Endothelial cell of umbilical vein (primary cell): Measurements from ENCODE around the gene RLN1. TPM values are rescaled to one million over a fixed set of nuclear protein-coding genes. Genes with fewer than 3 reads are reported as not detected.
A peak's percentile ranks its signal among the peaks of the same experiment; 100 is the strongest.

ENCODE experiments used
- BruUV-seq: library from RNA; stranded (reverse); fragments of 400-500 nt; replicated peaks from 2 replicates; lab custom pipeline; 2021; lab: Mats Ljungman, UMichigan
- CTCF ChIA-PET: fragments of 300-600, 350-600 bp; sonication (Branson Sonifier 250); formaldehyde crosslinking; loops from one replicate; lab custom pipeline; 2021; ENCODE audit warnings: antibody characterized with exemption, inconsistent platforms; lab: Charles Lee
- POLR2A ChIA-PET: fragments of 300-600, 350-600 bp; sonication (Branson Sonifier 250); formaldehyde crosslinking; loops from one replicate; lab custom pipeline; 2021; ENCODE audit warnings: antibody characterized with exemption, inconsistent platforms; lab: Charles Lee
- DNase-seq: peaks from one replicate; pipeline ENCODE4 v3.0.0-alpha.2; 2011; ENCODE audit warnings: low read depth, low spot score
- FAIRE-seq: peaks from 2 replicates; lab custom pipeline; 2011; peaks lifted over from hg19 to GRCh38; lab: Jason Lieb, UNC
- H2AFZ ChIP-seq: 2 replicates; pipeline ENCODE4 v1.6.0; 2012; ENCODE audit warnings: low read depth, low read length, control low read depth, inconsistent platforms
- H3K27ac ChIP-seq: 2 replicates; pipeline ENCODE4 v1.5.1; 2011; ENCODE audit warnings: low read depth, mild to moderate bottlenecking, control low read depth, low read length, moderate library complexity; ENCODE audit not compliant: insufficient read depth
- H3K27me3 ChIP-seq, 2 experiments: 2 replicates each; pipeline versions ENCODE4 v1.6.0 to v1.6.1; 2011; ENCODE audit warnings: low read length in 2 of 2, mixed read lengths in 1 of 2; ENCODE audit not compliant: control insufficient read depth in 2 of 2, insufficient read depth in 2 of 2
- H3K36me3 ChIP-seq, 2 experiments: 2 replicates in 1 of 2; 3 replicates in 1 of 2; pipeline ENCODE4 v1.5.1; 2011; ENCODE audit warnings: low read length in 2 of 2, mild to moderate bottlenecking in 1 of 2, moderate library complexity in 1 of 2; ENCODE audit not compliant: control insufficient read depth in 2 of 2, insufficient read depth in 2 of 2; ENCODE audit errors: extremely low read depth in 1 of 2
- H3K4me1 ChIP-seq: 3 replicates; pipeline ENCODE4 v1.5.1; 2011; ENCODE audit warnings: mild to moderate bottlenecking, low read length; ENCODE audit not compliant: control insufficient read depth, insufficient read depth; ENCODE audit errors: extremely low read depth
- H3K4me2 ChIP-seq: 2 replicates; pipeline ENCODE4 v1.6.1; 2011; ENCODE audit warnings: low read length, control low read depth, mixed read lengths; ENCODE audit not compliant: insufficient read depth
- H3K4me3 ChIP-seq, 3 experiments: fragments of 200-600 bp in 1 of 3; sonication (generic), shearing (Covaris generic) in 1 of 3; replicated peaks in 1 of 3; 2 replicates each; pipeline ENCODE4 v1.5.1; 2011 to 2016; ENCODE audit warnings: control low read depth in 3 of 3, low read length in 3 of 3, mild to moderate bottlenecking in 2 of 3, inconsistent platforms in 1 of 3, low read depth in 1 of 3, moderate library complexity in 1 of 3; ENCODE audit not compliant: insufficient read depth in 1 of 3
- H3K79me2 ChIP-seq: 2 replicates; pipeline ENCODE4 v1.6.0; 2012; ENCODE audit warnings: low read length, inconsistent platforms; ENCODE audit not compliant: control insufficient read depth, insufficient read depth
- H3K9ac ChIP-seq: replicated peaks from 2 replicates; pipeline ENCODE3; 2011; ENCODE audit warnings: low read length, control low read depth; ENCODE audit not compliant: insufficient read depth; ENCODE audit errors: extremely low read depth
- H3K9me1 ChIP-seq: replicated peaks from 3 replicates; pipeline ENCODE4 v1.6.0; 2011; ENCODE audit warnings: mild to moderate bottlenecking, low read length; ENCODE audit not compliant: control insufficient read depth, insufficient read depth; ENCODE audit errors: extremely low read depth
- H3K9me3 ChIP-seq: replicated peaks from 2 replicates; pipeline ENCODE4 v1.5.1; 2012; ENCODE audit warnings: low read length, inconsistent platforms; ENCODE audit not compliant: control insufficient read depth, insufficient read depth
- H4K20me1 ChIP-seq: replicated peaks from 2 replicates; pipeline ENCODE3; 2011; ENCODE audit warnings: mild to moderate bottlenecking, low read length; ENCODE audit not compliant: control insufficient read depth, insufficient read depth; ENCODE audit errors: extremely low read depth
- EZH2 ChIP-seq: IDR thresholded peaks from 2 replicates; pipeline ENCODE4 v1.6.1; 2012; ENCODE audit warnings: borderline replicate concordance, low read depth, mild to moderate bottlenecking, moderate library complexity, low read length, inconsistent platforms; ENCODE audit not compliant: severe bottlenecking
- FOS ChIP-seq: IDR thresholded peaks from 2 replicates; pipeline ENCODE4 v1.6.1; 2011; ENCODE audit warnings: mild to moderate bottlenecking, low read length, moderate library complexity, borderline replicate concordance; ENCODE audit not compliant: insufficient read depth
- GATA2 ChIP-seq: IDR thresholded peaks from 2 replicates; pipeline ENCODE4 v1.7.0; 2011; ENCODE audit warnings: low read depth, mild to moderate bottlenecking, moderate library complexity, mixed read lengths, low read length; ENCODE audit not compliant: insufficient read length, insufficient read depth
- JUN ChIP-seq: IDR thresholded peaks from 2 replicates; pipeline ENCODE4 v1.6.1; 2011; ENCODE audit warnings: borderline replicate concordance, low read depth; ENCODE audit not compliant: insufficient read length, insufficient read depth
- MAX ChIP-seq: IDR thresholded peaks from 2 replicates; pipeline ENCODE4 v1.6.1; 2011; ENCODE audit not compliant: insufficient read depth, insufficient read length
- MYC ChIP-seq: IDR thresholded peaks from one replicate; pipeline ENCODE4 v1.6.1; 2011; ENCODE audit warnings: mild to moderate bottlenecking, low read depth, low read length
- POLR2A ChIP-seq: IDR thresholded peaks from 2 replicates; pipeline ENCODE4 v1.6.1; 2012; ENCODE audit warnings: low read depth, mild to moderate bottlenecking, control low read depth, low read length
- POLR2AphosphoS5 ChIP-seq: IDR thresholded peaks from 2 replicates; pipeline ENCODE4 v1.6.1; 2012; ENCODE audit warnings: low read depth, mild to moderate bottlenecking, control low read depth, low read length, moderate library complexity; ENCODE audit not compliant: insufficient read depth
- dilution Hi-C: fragments of 300-500 bp; cut with MboI; formaldehyde crosslinking; loops from one replicate; pipeline ENCODE4 v1.15.0; 2019; ENCODE audit warnings: low sequenced_read_pairs; ENCODE audit not compliant: extremely low pct_ligation_motif_present
- intact Hi-C: fragments of 100-400 bp; cut with micrococcal nuclease; formaldehyde crosslinking; loops from one replicate; pipeline ENCODE4 v1.10.0; 2022
- polyA plus RNA-seq, 4 experiments: library from polyadenylated mRNA; depleted of rRNA in 3 of 4; stranded (reverse) in 3 of 4; unstranded in 1 of 4; fragments of >200 nt; gene quantifications; 2 replicates each; pipeline versions ENCODE4 v1.2.1 to v1.2.3, GENCODE V29; 2011 to 2012; ENCODE audit warnings: missing spikeins in 1 of 4
- total RNA-seq: library from RNA; stranded (reverse); gene quantifications from 2 replicates; pipeline ENCODE4 v1.2.3, GENCODE V29; 2021
- TF ChIP-seq, protein P1 (sequence below), 2 donors: IDR thresholded peaks; 1 replicate in 1 of 2; 2 replicates in 1 of 2; pipeline ENCODE4 v1.5.1; 2011; ENCODE audit warnings: low read length in 2 of 2, mild to moderate bottlenecking in 2 of 2, moderate library complexity in 2 of 2, control low read depth in 1 of 2, inconsistent platforms in 1 of 2, low read depth in 1 of 2; ENCODE audit not compliant: insufficient read depth in 1 of 2; ENCODE audit errors: extremely low read depth in 1 of 2

Gene RLN1
- total and polyA plus RNA-seq, 2 donors (not counting 3 experiments of a cell fraction or from before 2014, with no cell fraction given): not detected

DNA sequence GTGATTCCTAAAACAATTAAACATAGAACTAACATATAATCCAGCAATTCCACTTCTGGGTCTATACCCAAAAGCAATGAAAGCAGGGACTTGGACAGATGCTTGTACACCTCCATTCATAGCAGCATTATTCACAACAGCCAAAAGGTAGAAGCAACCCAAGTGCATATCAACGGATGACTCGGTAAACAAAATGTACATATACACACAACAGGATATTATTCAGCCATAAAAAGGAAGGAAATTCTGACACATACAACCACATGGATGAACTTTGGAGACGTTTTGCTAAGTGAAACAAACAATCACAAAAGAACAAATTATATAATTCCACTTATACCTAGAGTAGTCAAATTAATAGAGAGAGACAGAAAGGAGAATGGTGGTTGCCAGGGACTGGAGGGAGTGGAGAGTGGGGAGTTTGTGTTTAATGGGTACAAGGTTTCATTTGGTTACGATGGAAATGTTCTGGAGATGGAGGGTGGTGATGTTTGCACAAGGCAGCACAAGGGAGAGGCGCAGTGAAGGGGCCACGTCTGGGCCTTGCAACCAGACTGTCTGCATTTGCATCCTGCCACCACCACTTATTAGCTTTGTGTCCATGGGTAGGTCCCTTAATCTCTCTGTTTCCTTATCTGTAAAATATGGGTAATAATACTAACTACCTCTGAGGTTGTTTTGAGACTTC is 36.3 kb upstream of the RLN1 start:
- peak overlapping the region; percentile 21 for H2AFZ ChIP-seq
- no peaks in the 10 kb centered on the region for H3K27me3 ChIP-seq
- ChIA-PET POLR2A (interaction anchor here (0.6 kb wide), 1 partner anchor 19 kb away, joined by 5 read pairs; no protein-coding TSS in a partner anchor), CTCF (interaction anchor here (1.6 to 1.9 kb wide), 2 partner anchors 55 to 189 kb away, joined by 3 to 4 read pairs; no protein-coding TSS in a partner anchor)
- intact Hi-C loops: loop anchor here (1.0 to 5.0 kb wide), 3 partner anchors 18 to 131 kb away; no protein-coding TSS in a partner anchor
- no peaks in the 10 kb centered on the region for H3K9me3 ChIP-seq
- DNase-seq: peak; percentile 65
- peak; percentile 56 for TF ChIP-seq POLR2AphosphoS5
- no peak for TF ChIP-seq POLR2A
- peak; percentile 95 for TF ChIP-seq JUN
- peak; percentile 76 for TF ChIP-seq FOS
- BruUV-seq: TSS peak; percentile 95
- no peaks in the 10 kb centered on the region for H3K36me3 ChIP-seq
- H3K4me3 ChIP-seq: no peak overlapping the region
- H3K4me2 ChIP-seq: peak overlapping the region; percentile 33
- FAIRE-seq: peak; percentile 83
- no peaks in the 10 kb centered on the region for H4K20me1 ChIP-seq
- H3K79me2 ChIP-seq: no peaks in the 10 kb centered on the region
- no peaks in the 10 kb centered on the region for H3K9me1 ChIP-seq
- H3K27ac ChIP-seq: peak overlapping the region; percentile 87
- dilution Hi-C loops: no loop called here
- H3K9ac ChIP-seq: peak overlapping the region; percentile 27
- peaks cover 20% of the 10 kb centered on the region for H3K4me1 ChIP-seq

- peak overlapping the region; percentile 6 for H2AFZ ChIP-seq
- no peaks in the 10 kb centered on the region for H3K36me3 ChIP-seq
- TF ChIP-seq, protein P1, sequence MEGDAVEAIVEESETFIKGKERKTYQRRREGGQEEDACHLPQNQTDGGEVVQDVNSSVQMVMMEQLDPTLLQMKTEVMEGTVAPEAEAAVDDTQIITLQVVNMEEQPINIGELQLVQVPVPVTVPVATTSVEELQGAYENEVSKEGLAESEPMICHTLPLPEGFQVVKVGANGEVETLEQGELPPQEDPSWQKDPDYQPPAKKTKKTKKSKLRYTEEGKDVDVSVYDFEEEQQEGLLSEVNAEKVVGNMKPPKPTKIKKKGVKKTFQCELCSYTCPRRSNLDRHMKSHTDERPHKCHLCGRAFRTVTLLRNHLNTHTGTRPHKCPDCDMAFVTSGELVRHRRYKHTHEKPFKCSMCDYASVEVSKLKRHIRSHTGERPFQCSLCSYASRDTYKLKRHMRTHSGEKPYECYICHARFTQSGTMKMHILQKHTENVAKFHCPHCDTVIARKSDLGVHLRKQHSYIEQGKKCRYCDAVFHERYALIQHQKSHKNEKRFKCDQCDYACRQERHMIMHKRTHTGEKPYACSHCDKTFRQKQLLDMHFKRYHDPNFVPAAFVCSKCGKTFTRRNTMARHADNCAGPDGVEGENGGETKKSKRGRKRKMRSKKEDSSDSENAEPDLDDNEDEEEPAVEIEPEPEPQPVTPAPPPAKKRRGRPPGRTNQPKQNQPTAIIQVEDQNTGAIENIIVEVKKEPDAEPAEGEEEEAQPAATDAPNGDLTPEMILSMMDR (IDR thresholded peaks at IDR 0.05; ENCODE audit: extremely low read depth in 1 of 2, insufficient read depth in 1 of 2, low read depth in 1 of 2, low read length in 2 of 2): no peak
- TF ChIP-seq POLR2AphosphoS5: no peak
- TF ChIP-seq POLR2A: no peak
- TF ChIP-seq FOS: no peak
- TF ChIP-seq JUN: no peak
- TF ChIP-seq MYC: no peak
- TF ChIP-seq GATA2: no peak
- TF ChIP-seq MAX: no peak
- TF ChIP-seq EZH2: no peak
- H3K4me1 ChIP-seq: peaks cover 20% of the 10 kb centered on the region
- BruUV-seq: no TSS peak
- H3K79me2 ChIP-seq: no peaks in the 10 kb centered on the region
- no peaks in the 10 kb centered on the region for H3K27me3 ChIP-seq
- FAIRE-seq: peak; percentile 69
- dilution Hi-C loops (no loop called here), intact Hi-C loops (loop anchor here (1.0 to 5.0 kb wide), 2 partner anchors 19 to 132 kb away; no protein-coding TSS in a partner anchor)
- ChIA-PET POLR2A (interaction anchor here (0.6 kb wide), 1 partner anchor 20 kb away, joined by 5 read pairs; no protein-coding TSS in a partner anchor), CTCF (interaction anchor here (1.6 to 1.9 kb wide), 2 partner anchors 54 to 188 kb away, joined by 3 to 4 read pairs; no protein-coding TSS in a partner anchor)
- no peaks in the 10 kb centered on the region for H3K9me3 ChIP-seq
- H3K27ac ChIP-seq: peak overlapping the region; percentile 87
- H3K4me3 ChIP-seq: no peak overlapping the region
- peak; percentile 6 for DNase-seq
- H3K9ac ChIP-seq: peak overlapping the region; percentile 11
- no peaks in the 10 kb centered on the region for H4K20me1 ChIP-seq
- H3K9me1 ChIP-seq: no peaks in the 10 kb centered on the region
- H3K4me2 ChIP-seq: peak overlapping the region; percentile 33
Observed at GRCh38 chr9:5375091-5375490, 35.4 kb upstream of the RLN1 start.
